Sigmoid colon (tissue), 4 donors: ENCODE data around the gene SRP72.
"Not testable (repeated sequence)": the region's sequence is repeated elsewhere in the genome, so short reads cannot be mapped to it uniquely, and the experiment has no call there.

ENCODE experiments used
- EP300 ChIP-seq, 4 donors: sonication (generic); formaldehyde crosslinking; IDR thresholded peaks; one replicate each; pipeline ENCODE4 v1.6.1; 2017; ENCODE audit warnings: antibody characterized with exemption in 4 of 4
- POLR2A ChIP-seq, 2 donors: fragments of 450-650 bp; IDR thresholded peaks; one replicate each; pipeline ENCODE4 v1.6.1; 2016; ENCODE audit warnings: antibody characterized with exemption in 2 of 2, mild to moderate bottlenecking in 2 of 2, moderate library complexity in 2 of 2
- POLR2AphosphoS5 ChIP-seq, 4 donors: sonication (generic); formaldehyde crosslinking; IDR thresholded peaks; one replicate each; pipeline ENCODE4 v1.6.1; 2017; ENCODE audit warnings: antibody characterized with exemption in 4 of 4
- TF ChIP-seq, protein P1 (sequence below), 4 experiments: fragments of 450-650 bp in 3 of 4; fragments of 200-600 bp in 1 of 4; IDR thresholded peaks; one replicate each; pipeline ENCODE4 v1.5.1; 2016 to 2019; ENCODE audit warnings: antibody characterized with exemption in 4 of 4, mild to moderate bottlenecking in 3 of 4, moderate library complexity in 2 of 4

DNA sequence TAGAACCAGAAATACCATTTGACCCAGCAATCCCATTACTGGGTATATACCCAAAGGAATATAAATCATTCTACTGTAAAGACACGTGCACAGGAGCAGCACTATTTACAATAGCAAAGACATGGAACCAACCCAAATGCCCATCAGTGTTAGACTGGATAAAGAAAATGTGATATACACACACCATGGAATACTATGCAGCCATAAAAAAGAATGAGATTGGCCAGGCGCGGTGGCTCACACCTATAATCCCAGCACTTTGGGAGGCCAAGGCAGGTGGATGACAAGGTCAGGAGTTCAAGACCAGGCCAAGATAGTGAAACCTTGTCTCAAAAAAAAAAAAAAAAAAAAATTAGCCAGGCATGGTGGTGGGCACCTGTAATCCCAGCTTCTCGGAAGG is 17.9 kb upstream of the SRP72 start:
- TF ChIP-seq, protein P1, sequence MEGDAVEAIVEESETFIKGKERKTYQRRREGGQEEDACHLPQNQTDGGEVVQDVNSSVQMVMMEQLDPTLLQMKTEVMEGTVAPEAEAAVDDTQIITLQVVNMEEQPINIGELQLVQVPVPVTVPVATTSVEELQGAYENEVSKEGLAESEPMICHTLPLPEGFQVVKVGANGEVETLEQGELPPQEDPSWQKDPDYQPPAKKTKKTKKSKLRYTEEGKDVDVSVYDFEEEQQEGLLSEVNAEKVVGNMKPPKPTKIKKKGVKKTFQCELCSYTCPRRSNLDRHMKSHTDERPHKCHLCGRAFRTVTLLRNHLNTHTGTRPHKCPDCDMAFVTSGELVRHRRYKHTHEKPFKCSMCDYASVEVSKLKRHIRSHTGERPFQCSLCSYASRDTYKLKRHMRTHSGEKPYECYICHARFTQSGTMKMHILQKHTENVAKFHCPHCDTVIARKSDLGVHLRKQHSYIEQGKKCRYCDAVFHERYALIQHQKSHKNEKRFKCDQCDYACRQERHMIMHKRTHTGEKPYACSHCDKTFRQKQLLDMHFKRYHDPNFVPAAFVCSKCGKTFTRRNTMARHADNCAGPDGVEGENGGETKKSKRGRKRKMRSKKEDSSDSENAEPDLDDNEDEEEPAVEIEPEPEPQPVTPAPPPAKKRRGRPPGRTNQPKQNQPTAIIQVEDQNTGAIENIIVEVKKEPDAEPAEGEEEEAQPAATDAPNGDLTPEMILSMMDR (IDR thresholded peaks at IDR 0.05) = not testable (repeated sequence)
- TF ChIP-seq POLR2AphosphoS5, POLR2A, EP300 (IDR thresholded peaks at IDR 0.05): not testable (repeated sequence)
